DMS 273 (cell line): Measurements from ENCODE around the gene ACSS1.

ENCODE experiments used
- DNase-seq: peaks from one replicate; lab custom pipeline; 2025; ENCODE audit not compliant: unreplicated experiment; lab: John Stamatoyannopoulos, UW

The ACSS1 gene

GRCh38 chr20:24960302-24960801 is 97.6 kb downstream of the ACSS1 start:
- DNase-seq: no peak

- no peak for DNase-seq
These were observed 98.2 kb downstream of the ACSS1 start for GRCh38 chr20:24959591-24960301.

- no peak for DNase-seq
These were observed 99.2 kb downstream of the ACSS1 start for GRCh38 chr20:24958506-24959385.

DNA sequence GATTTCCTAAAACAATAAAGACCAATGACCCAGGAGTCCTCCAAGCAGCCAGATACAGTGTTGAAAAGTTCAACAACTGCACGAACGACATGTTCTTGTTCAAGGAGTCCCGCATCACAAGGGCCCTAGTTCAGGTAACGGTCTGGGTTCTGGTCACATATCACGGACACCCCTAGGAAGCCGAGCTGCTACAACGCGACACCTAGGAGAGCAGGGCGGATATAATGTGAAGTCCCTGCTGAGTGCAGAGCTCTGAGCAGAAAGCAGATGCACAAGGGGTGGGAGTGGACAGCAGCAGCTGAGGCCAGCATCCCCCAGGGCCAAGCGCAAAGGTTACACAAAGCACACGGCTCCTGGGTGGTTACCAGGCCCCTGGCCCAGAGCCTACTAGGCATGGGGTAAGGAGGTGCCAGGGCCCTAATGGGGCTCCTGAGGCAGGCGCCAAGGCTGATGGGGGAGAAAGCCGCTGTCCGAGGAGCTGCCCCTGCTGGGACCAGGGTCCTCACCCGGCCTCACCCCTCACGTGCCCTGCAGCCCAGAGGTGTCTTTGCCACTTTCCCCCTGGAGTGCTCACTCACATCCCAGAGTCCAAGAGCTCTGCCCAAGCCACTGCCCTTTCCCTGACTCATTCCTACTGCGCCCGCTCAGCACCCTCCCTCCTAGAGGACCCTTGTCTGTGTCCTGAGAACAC is 100.5 kb downstream of the ACSS1 start:
- DNase-seq: no peak
